Stomach smooth muscle (tissue), 2 donors: ENCODE measurements around the gene SCUBE3.

Source experiments
- H3K27ac ChIP-seq: one replicate; pipeline ENCODE4 v1.7.0; 2013; ENCODE audit warnings: mild to moderate bottlenecking, low read length, inconsistent platforms
- H3K27me3 ChIP-seq, 2 donors: one replicate each; pipeline ENCODE4 v1.7.0; 2013; ENCODE audit warnings: low read length in 2 of 2; ENCODE audit not compliant: insufficient read depth in 2 of 2, control insufficient read depth in 1 of 2
- H3K36me3 ChIP-seq, 2 donors: one replicate each; pipeline ENCODE4 v1.7.0; 2013; ENCODE audit warnings: low read length in 2 of 2; ENCODE audit not compliant: control insufficient read depth in 2 of 2, insufficient read depth in 2 of 2
- H3K4me1 ChIP-seq: one replicate; pipeline ENCODE4 v1.7.0; 2013; ENCODE audit warnings: low read length; ENCODE audit not compliant: control insufficient read depth, insufficient read depth
- H3K4me3 ChIP-seq, 2 donors: one replicate each; pipeline ENCODE4 v1.7.0; 2013; ENCODE audit warnings: low read length in 2 of 2
- H3K9ac ChIP-seq, 2 donors: one replicate each; pipeline ENCODE4 v1.7.0; 2013; ENCODE audit warnings: low read length in 2 of 2, mild to moderate bottlenecking in 1 of 2
- H3K9me3 ChIP-seq, 2 donors: one replicate each; pipeline ENCODE4 v1.7.0; 2013; ENCODE audit warnings: low read length in 2 of 2; ENCODE audit not compliant: control insufficient read depth in 2 of 2
- donor health status: healthy.
- donor health status: Pancreatic carcinoma.

Gene SCUBE3

DNA sequence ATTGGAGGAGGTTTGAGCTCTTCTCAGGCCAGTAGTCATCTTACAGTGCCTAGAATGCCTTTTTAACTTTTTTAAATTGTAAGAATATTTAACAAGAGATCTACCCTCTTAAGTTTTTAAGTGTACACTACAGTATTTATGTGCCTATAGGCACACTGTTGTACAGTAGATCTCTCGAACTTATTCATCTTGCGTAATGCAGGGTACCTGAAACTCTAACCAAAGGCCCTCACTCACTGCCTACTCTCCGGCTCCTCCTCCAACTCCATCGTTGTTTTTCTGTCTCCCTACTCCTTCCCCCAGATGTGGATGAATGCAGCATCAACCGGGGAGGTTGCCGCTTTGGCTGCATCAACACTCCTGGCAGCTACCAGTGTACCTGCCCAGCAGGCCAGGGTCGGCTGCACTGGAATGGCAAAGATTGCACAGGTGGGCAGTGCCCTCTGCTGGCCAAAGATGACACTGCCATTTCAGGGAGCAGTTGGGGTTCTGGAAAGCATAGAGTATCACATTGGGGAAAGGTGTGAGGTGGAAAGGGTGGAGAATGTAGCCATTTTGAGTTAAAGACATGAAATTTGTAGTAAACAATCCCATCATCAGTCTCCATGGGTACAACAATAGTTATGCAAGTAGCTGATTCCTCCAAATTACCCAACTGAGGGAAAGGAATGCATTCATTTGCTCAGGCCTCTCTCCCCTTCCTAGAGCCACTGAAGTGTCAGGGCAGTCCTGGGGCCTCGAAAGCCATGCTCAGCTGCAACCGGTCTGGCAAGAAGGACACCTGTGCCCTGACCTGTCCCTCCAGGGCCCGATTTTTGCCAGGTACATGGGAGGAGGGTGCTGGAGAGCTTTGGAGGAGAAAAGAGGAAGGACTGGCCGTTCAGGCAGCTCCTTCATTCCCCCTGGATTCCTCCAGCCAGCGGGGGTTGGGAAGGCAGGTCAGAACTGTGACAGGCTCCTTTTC, 27.4 kb downstream of the SCUBE3 start:
- H3K27ac ChIP-seq, result no peak overlapping the region

GRCh38 chr6:35242486-35242885, 28.7 kb downstream of the SCUBE3 start:
- H3K36me3 ChIP-seq, result peaks cover 20 to 23% of the 10 kb centered on the region in 2 donors
- no peak overlapping the region for H3K4me3 ChIP-seq
- H3K27ac ChIP-seq, result no peak overlapping the region
- H3K4me1 ChIP-seq, result peaks cover 28% of the 10 kb centered on the region
- no peaks in the 10 kb centered on the region for H3K27me3 ChIP-seq
- H3K9me3 ChIP-seq, result no peaks in the 10 kb centered on the region
- H3K9ac ChIP-seq, result no peak overlapping the region

More for the DNA sequence above, 27.4 kb downstream of the SCUBE3 start:
- Histone ChIP-seq H3K4me1 (peaks cover 28% of the 10 kb centered on the region), H3K9me3 (no peaks in the 10 kb centered on the region), H3K4me3 (no peak overlapping the region), H3K9ac (no peak overlapping the region), H3K27me3 (no peaks in the 10 kb centered on the region), H3K36me3 (peaks cover 18 to 26% of the 10 kb centered on the region in 2 donors)

GRCh38 chr6:35242906-35243305, 29.1 kb downstream of the SCUBE3 start:
- H3K9me3 ChIP-seq, result no peaks in the 10 kb centered on the region
- H3K4me1 ChIP-seq, result peaks cover 24% of the 10 kb centered on the region
- H3K27me3 ChIP-seq, result no peaks in the 10 kb centered on the region
- H3K9ac ChIP-seq, result no peak overlapping the region
- no peak overlapping the region for H3K4me3 ChIP-seq
- peaks cover 20 to 23% of the 10 kb centered on the region in 2 donors for H3K36me3 ChIP-seq
- H3K27ac ChIP-seq, result no peak overlapping the region

GRCh38 chr6:35243386-35243958, 29.7 kb downstream of the SCUBE3 start:
- no peak overlapping the region for H3K9ac ChIP-seq
- H3K36me3 ChIP-seq, result peaks cover 20 to 23% of the 10 kb centered on the region in 2 donors
- no peaks in the 10 kb centered on the region for H3K27me3 ChIP-seq
- no peak overlapping the region for H3K4me3 ChIP-seq
- H3K9me3 ChIP-seq, result no peaks in the 10 kb centered on the region
- H3K27ac ChIP-seq, result no peak overlapping the region
- peaks cover 19% of the 10 kb centered on the region for H3K4me1 ChIP-seq

DNA sequence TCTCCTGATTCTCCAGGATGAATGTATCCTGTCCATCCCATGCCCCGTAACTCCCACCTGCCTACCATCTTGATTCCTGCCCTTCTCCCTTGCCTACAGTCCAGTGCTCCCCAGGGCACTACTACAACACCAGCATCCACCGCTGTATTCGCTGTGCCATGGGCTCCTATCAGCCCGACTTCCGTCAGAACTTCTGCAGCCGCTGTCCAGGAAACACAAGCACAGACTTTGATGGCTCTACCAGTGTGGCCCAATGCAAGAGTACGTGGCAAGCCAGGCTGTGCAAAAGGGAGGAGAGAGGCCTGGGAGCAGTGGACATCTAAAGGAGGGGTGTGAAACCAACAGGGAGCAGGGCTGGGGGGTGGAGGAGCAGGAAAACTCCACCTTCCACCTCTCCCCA, 30.8 kb downstream of the SCUBE3 start:
- Histone ChIP-seq H3K4me3 (no peak overlapping the region), H3K9ac (no peak overlapping the region), H3K9me3 (no peaks in the 10 kb centered on the region), H3K27me3 (no peaks in the 10 kb centered on the region), H3K27ac (no peak overlapping the region), H3K36me3 (peaks cover 20 to 23% of the 10 kb centered on the region in 2 donors), H3K4me1 (peaks cover 13% of the 10 kb centered on the region)

DNA sequence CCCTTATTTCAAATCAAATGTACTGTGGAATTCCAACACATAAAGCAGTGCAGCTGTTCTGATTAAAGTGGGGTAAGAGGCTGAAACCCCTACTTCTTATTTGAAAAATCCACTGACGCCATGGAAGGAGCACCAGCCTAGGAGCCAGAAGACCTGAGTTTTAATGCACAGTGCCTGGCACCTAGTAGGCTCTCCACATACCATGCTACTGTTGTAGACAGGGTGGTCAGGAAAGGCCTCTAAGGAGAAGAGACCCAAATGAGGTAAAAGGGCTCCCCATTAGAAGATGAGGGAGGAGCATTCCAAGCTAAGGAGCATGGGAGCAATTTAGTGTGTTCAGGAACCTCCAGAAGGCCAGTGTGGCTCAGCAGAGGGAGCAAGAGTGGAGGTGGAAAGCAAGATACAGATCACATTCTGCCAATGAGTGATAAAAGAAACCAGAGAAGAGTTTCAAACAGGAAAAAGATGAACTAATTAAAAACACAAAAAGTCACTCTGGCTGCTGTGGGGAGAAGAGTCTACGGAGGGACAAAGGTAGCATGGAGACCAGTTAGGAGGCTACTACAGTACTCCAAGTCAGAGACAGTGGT, 34.0 kb downstream of the SCUBE3 start:
- Histone ChIP-seq H3K4me1 (peaks cover 9% of the 10 kb centered on the region), H3K36me3 (peaks cover 17 to 23% of the 10 kb centered on the region in 2 donors), H3K9me3 (no peaks in the 10 kb centered on the region), H3K27me3 (no peaks in the 10 kb centered on the region), H3K4me3 (no peak overlapping the region), H3K9ac (no peak overlapping the region), H3K27ac (no peak overlapping the region)

DNA sequence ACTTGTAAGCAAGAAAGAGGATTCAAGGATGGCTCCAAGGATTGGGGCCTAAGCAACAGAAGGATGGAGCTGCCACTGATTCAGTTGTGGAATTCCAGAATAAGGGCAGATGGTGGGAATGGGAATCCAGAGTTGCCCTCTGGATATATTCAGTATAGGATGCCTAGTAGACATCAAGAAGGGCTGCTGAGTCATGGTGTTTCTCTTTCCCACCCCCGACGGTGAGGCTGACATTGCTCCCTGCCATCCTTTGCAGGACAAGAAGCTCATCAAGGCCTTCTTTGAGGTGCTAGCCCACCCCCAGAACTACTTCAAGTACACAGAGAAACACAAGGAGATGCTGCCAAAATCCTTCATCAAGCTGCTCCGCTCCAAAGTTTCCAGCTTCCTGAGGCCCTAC, 34.5 kb downstream of the SCUBE3 start:
- Histone ChIP-seq H3K27ac (no peak overlapping the region), H3K36me3 (peaks cover 17 to 18% of the 10 kb centered on the region in 2 donors), H3K4me1 (peaks cover 9% of the 10 kb centered on the region), H3K9ac (no peak overlapping the region), H3K9me3 (no peaks in the 10 kb centered on the region), H3K27me3 (no peaks in the 10 kb centered on the region), H3K4me3 (no peak overlapping the region)

DNA sequence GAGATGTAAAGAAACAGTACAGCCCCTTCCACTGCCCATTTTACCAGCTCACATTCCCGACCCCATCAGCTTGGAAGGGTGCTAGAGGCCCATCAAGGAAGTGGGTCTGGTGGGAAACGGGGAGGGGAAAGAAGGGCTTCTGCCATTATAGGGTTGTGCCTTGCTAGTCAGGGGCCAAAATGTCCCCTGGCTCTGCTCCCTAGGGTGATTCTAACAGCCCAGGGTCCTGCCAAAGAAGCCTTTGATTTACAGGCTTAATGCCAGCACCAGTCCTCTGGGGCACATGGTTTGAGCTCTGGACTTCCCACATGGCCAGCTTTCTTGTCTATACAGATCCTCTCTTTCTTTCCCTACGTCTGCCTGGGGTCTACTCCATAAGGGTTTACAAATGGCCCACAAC, 35.2 kb downstream of the SCUBE3 start:
- Histone ChIP-seq H3K4me3 (no peak overlapping the region), H3K27me3 (no peaks in the 10 kb centered on the region), H3K4me1 (peaks cover 9% of the 10 kb centered on the region), H3K9ac (no peak overlapping the region), H3K9me3 (no peaks in the 10 kb centered on the region), H3K36me3 (peaks cover 13 to 17% of the 10 kb centered on the region in 2 donors), H3K27ac (no peak overlapping the region)

DNA sequence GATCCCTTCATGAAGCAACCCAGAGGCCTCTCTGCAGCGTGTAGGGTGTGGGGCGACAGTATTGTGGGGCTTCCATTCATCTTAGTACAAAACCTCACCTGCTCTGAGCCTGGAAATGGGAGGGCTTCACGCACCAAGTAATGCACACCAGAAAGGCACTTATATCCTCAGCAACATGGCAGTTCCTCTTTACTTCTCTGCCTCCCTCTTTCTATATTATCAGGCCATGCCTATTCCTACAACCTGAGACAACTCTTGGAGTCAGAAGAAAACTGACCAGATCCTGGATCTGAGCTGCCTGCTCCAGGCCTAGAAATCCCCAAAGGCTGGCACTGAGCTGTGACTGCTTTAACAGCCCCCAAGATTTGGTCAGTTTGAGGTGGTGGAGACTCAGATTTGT, 38.2 kb downstream of the SCUBE3 start:
- Histone ChIP-seq H3K9me3 (no peaks in the 10 kb centered on the region), H3K36me3 (no peaks in the 10 kb centered on the region), H3K27me3 (no peaks in the 10 kb centered on the region), H3K27ac (no peak overlapping the region), H3K4me1 (peaks cover 9% of the 10 kb centered on the region), H3K9ac (no peak overlapping the region), H3K4me3 (no peak overlapping the region)

GRCh38 chr6:35253249-35253648, 39.5 kb downstream of the SCUBE3 start:
- Histone ChIP-seq H3K4me1 (peaks cover 14% of the 10 kb centered on the region), H3K4me3 (no peak overlapping the region), H3K27me3 (no peaks in the 10 kb centered on the region), H3K9ac (no peak overlapping the region), H3K27ac (no peak overlapping the region), H3K9me3 (no peaks in the 10 kb centered on the region), H3K36me3 (no peaks in the 10 kb centered on the region)
